Erythroblast (primary cell): ENCODE results near the gene WIPF3.

ENCODE experiments used
- GATA1 ChIP-seq: IDR thresholded peaks from 2 replicates; pipeline ENCODE4 v1.6.1; 2011; ENCODE audit warnings: low read depth, mild to moderate bottlenecking, control low read depth, low read length, moderate library complexity
- POLR2A ChIP-seq: IDR thresholded peaks from 2 replicates; pipeline ENCODE4 v1.6.1; 2011; ENCODE audit warnings: mild to moderate bottlenecking, low read length

DNA sequence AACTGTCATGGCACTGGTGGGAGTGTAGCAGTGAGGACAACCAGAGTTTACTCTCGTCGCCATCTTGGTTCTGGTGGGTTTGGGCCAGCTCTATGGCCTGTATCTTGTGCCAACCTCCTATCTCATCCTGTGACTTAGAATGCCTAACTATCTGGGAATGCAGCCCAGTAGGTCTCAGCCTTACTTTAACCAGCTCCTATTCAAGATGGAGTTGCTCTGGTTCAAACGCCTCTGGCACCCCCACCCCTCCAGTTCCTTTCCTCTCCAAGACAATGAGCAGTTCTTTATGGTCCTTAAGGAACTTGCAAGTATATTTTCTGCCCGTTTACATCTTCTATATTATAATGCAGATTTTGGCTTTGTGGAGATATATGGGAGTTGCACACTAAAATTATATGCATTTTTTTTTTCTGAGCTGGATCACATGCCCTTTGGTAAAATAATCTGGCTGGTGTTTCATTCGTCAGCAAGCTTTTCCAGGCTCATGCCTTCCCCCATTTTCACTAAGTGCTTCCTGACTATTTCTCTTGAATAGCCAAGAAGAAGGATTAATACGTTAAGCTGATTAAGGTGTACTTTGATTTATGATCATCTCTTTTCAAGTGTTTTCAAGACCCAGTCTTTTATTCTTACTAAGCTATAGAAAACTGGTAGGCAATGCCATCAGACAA is 11.2 kb upstream of the WIPF3 start:
- no peak for TF ChIP-seq POLR2A
- TF ChIP-seq GATA1, result no peak
